MCF 10A (cell line): ENCODE results near the gene KIAA0825. TPM values are rescaled to one million over a fixed set of nuclear protein-coding genes. Genes with fewer than 3 reads are reported as not detected.

ENCODE experiments used
- BruUV-seq: library from RNA; stranded (reverse); fragments of 400-500 nt; replicated peaks from 2 replicates; lab custom pipeline; 2021; lab: Mats Ljungman, UMichigan
- CTCF ChIA-PET: fragments of 300-600 bp; sonication (Branson Sonifier 250); formaldehyde crosslinking; extraction: SDS; loops from one replicate; lab custom pipeline; 2021; ENCODE audit warnings: antibody characterized with exemption, inconsistent platforms; lab: Yijun Ruan, JAX
- POLR2A ChIA-PET: fragments of 300-600, 350-650 bp; sonication (Branson Sonifier 250); formaldehyde crosslinking; extraction: SDS; loops from one replicate; lab custom pipeline; 2020; ENCODE audit warnings: antibody characterized with exemption, inconsistent platforms; lab: Yijun Ruan, JAX
- DNase-seq: peaks from one replicate; pipeline ENCODE4 v3.0.0-alpha.2; 2018; ENCODE audit not compliant: unreplicated experiment
- H3K27ac Mint-ChIP-seq: one replicate; pipeline ENCODE4 v1.8.0; 2022; ENCODE audit warnings: mild to moderate bottlenecking, low read depth, mixed read lengths; ENCODE audit not compliant: unreplicated experiment
- H3K27me3 Mint-ChIP-seq: one replicate; pipeline ENCODE4 v1.8.0; 2022; ENCODE audit warnings: mixed read lengths; ENCODE audit not compliant: insufficient read depth, unreplicated experiment
- H3K36me3 Mint-ChIP-seq: one replicate; pipeline ENCODE4 v1.8.0; 2022; ENCODE audit warnings: mild to moderate bottlenecking, moderate library complexity, mixed read lengths; ENCODE audit not compliant: insufficient read depth, unreplicated experiment
- H3K4me1 Mint-ChIP-seq: one replicate; pipeline ENCODE4 v1.8.0; 2022; ENCODE audit warnings: mixed read lengths; ENCODE audit not compliant: insufficient read depth, unreplicated experiment
- H3K4me3 Mint-ChIP-seq: one replicate; pipeline ENCODE4 v1.8.0; 2022; ENCODE audit warnings: mild to moderate bottlenecking, moderate library complexity, mixed read lengths; ENCODE audit not compliant: unreplicated experiment
- H3K9me3 Mint-ChIP-seq: one replicate; pipeline ENCODE4 v1.8.0; 2022; ENCODE audit warnings: mixed read lengths; ENCODE audit not compliant: unreplicated experiment
- intact Hi-C: fragments of 100-400 bp; cut with micrococcal nuclease; formaldehyde crosslinking; loops from 2 replicates; pipeline ENCODE4 v1.14.1; 2022
- total RNA-seq: library from RNA; stranded (reverse); gene quantifications from 2 replicates; pipeline ENCODE4 v1.2.3, GENCODE V29; 2022
- TF ChIP-seq, protein P1 (sequence below): fragments of 200-600 bp; IDR thresholded peaks from one replicate; pipeline ENCODE4 v1.8.0; 2022; ENCODE audit warnings: antibody characterized with exemption, mild to moderate bottlenecking; ENCODE audit not compliant: unreplicated experiment

KIAA0825 gene
- total RNA-seq, 1 experiment from 2014 or later: 2.1 TPM

DNA sequence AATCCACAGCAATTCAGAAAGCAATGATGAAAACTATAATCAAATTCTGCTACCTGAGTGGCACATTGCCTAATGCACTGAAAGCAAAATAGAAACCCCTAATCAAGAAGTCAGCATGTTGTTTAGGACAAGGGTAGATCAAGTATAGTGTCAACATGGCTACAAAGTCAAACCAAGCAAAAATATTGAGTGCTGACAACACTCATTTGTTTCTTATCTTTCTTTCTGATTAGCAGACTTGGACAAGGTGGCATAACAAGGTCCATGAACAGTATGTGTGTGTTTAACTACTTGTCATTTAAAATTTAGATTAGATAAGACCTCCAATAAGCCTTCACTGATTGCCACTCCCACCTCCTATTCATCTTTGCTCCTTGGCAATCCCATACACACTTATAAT, 332.4 kb downstream of the KIAA0825 start:
- Mint-ChIP-seq H3K36me3 (no peaks in the 10 kb centered on the region), H3K27me3 (no peaks in the 10 kb centered on the region), H3K4me3 (no peak overlapping the region), H3K27ac (no peak overlapping the region), H3K9me3 (no peaks in the 10 kb centered on the region), H3K4me1 (no peaks in the 10 kb centered on the region)
- TF ChIP-seq, protein P1, sequence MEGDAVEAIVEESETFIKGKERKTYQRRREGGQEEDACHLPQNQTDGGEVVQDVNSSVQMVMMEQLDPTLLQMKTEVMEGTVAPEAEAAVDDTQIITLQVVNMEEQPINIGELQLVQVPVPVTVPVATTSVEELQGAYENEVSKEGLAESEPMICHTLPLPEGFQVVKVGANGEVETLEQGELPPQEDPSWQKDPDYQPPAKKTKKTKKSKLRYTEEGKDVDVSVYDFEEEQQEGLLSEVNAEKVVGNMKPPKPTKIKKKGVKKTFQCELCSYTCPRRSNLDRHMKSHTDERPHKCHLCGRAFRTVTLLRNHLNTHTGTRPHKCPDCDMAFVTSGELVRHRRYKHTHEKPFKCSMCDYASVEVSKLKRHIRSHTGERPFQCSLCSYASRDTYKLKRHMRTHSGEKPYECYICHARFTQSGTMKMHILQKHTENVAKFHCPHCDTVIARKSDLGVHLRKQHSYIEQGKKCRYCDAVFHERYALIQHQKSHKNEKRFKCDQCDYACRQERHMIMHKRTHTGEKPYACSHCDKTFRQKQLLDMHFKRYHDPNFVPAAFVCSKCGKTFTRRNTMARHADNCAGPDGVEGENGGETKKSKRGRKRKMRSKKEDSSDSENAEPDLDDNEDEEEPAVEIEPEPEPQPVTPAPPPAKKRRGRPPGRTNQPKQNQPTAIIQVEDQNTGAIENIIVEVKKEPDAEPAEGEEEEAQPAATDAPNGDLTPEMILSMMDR: no peak
- DNase-seq: no peak
- intact Hi-C loops: no loop called here
- ChIA-PET CTCF (no interaction called here), POLR2A (interaction anchor here (0.5 to 0.7 kb wide), 2 partner anchors 238 to 753 kb away, joined by 3 read pairs; no protein-coding TSS in a partner anchor)
- no TSS peak for BruUV-seq

DNA sequence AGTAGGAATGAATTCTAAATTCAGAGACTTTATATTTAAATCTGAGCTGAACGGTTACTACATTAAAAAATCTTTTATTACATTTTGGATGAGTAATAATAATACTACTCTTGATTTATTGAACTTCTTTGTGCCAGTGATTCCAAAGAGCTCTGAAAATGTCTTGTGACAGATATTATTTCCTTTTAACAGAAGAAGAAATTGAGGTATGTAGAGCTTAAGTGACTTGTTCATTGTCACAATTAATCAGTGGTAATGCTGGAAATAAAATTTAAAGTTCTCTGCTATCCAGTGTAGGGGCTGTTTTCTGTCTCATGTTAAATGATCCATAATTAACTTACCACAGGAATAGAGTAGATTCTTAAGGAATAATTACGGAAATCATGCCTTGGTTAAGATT, 335.3 kb downstream of the KIAA0825 start:
- H3K4me1 Mint-ChIP-seq: no peaks in the 10 kb centered on the region
- intact Hi-C loops: no loop called here
- no peaks in the 10 kb centered on the region for H3K9me3 Mint-ChIP-seq
- no peaks in the 10 kb centered on the region for H3K27me3 Mint-ChIP-seq
- H3K27ac Mint-ChIP-seq: no peak overlapping the region
- H3K36me3 Mint-ChIP-seq: no peaks in the 10 kb centered on the region
- no peak for DNase-seq
- POLR2A ChIA-PET: interaction anchor here (0.9 kb wide), 1 partner anchor 14 kb away, joined by 4 read pairs; no protein-coding TSS in a partner anchor
- CTCF ChIA-PET: interaction anchor here (1.1 kb wide), 1 partner anchor 455 kb away, joined by 4 read pairs; no protein-coding TSS in a partner anchor
- TF ChIP-seq, protein P1: no peak
- BruUV-seq: no TSS peak
- no peak overlapping the region for H3K4me3 Mint-ChIP-seq

DNA sequence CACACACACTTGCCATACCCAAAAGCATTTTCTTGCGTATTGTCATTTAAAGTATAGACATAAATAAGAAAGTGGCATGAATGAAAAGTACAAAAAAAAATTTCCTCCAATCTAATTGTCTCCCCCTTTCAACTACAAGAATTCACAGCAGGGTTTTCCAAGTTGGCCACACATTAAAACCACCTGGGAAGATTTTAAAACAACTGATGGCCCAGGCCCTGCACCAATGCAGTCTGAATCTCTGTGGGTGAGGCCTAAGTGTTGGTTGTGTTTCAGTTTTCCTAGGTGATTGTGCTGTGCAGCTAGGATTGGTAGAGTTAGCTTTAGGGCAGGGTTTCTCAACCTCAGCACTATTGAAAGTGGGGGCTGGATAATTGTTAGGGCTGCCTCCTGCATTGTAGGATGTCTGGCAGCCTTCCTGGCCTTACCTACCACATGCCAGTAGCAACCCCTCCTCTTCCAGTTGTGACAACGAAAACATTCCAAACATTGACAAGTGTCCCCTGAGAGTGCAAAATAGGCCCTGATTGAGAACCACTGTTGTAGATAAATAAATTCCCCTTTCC, 337.1 kb downstream of the KIAA0825 start:
- Mint-ChIP-seq H3K9me3 (no peaks in the 10 kb centered on the region), H3K27ac (no peak overlapping the region), H3K4me3 (no peak overlapping the region), H3K4me1 (peaks cover 5% of the 10 kb centered on the region), H3K27me3 (no peaks in the 10 kb centered on the region), H3K36me3 (no peaks in the 10 kb centered on the region)
- ChIA-PET POLR2A (no interaction called here), CTCF (no interaction called here)
- intact Hi-C loops: no loop called here
- BruUV-seq: no TSS peak
- TF ChIP-seq, protein P1: no peak
- DNase-seq: no peak

DNA sequence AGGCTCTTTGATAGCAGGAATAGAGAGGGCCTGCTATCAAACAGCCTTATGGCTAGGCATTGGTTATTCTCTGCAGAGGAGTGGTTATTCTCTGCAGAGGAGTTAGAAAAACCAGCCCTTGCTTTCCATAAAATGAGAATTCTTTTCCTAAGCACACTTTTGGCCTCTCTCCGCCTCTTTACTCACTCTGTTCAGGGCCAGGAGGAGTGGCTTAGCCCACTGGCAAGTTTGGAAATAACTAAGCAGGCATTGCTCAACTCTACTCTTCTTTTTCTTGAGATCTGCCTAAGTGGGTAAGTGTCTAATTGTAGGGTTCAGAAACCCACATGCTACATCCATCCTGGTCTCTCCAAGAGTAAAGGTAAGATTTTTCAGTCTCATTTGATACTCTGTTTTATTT, 341.7 kb downstream of the KIAA0825 start:
- no peaks in the 10 kb centered on the region for H3K27me3 Mint-ChIP-seq
- intact Hi-C loops: no loop called here
- TF ChIP-seq, protein P1: no peak

More for the DNA sequence above, 341.7 kb downstream of the KIAA0825 start:
- H3K36me3 Mint-ChIP-seq: no peaks in the 10 kb centered on the region
- H3K4me3 Mint-ChIP-seq: no peak overlapping the region
- H3K27ac Mint-ChIP-seq: no peak overlapping the region
- CTCF ChIA-PET: no interaction called here
- peak; percentile 57 for DNase-seq
- POLR2A ChIA-PET: no interaction called here
- peaks cover 5% of the 10 kb centered on the region for H3K4me1 Mint-ChIP-seq
- BruUV-seq: no TSS peak
- no peaks in the 10 kb centered on the region for H3K9me3 Mint-ChIP-seq
